ENCODE data around the gene EVC2. TPM values are rescaled to one million over a fixed set of nuclear protein-coding genes. Genes with fewer than 3 reads are reported as not detected.

The EVC2 gene
- total RNA-seq, 1 experiment from 2014 or later = 0.15 TPM

GRCh38 chr4:5664778-5665177 is 43.6 kb downstream of the EVC2 start:
- no peak overlapping the region for H3K27ac ChIP-seq (ENCODE audit: low read length)
- H3K4me2 ChIP-seq (ENCODE audit: low read depth, low read length, poor library complexity, severe bottlenecking) = no peak overlapping the region
- no peaks in the 10 kb centered on the region for H3K9me2 ChIP-seq (replicated peaks; ENCODE audit: insufficient read depth, low read length)
- no peaks in the 10 kb centered on the region for H3K36me3 ChIP-seq (ENCODE audit: insufficient read depth, low read length)
- H4K20me1 ChIP-seq (ENCODE audit: insufficient read depth, low read depth, low read length) = no peaks in the 10 kb centered on the region
- H3K4me3 ChIP-seq (ENCODE audit: low read length) = no peak overlapping the region
- DNase-seq = no peak
- H3K27me3 ChIP-seq (ENCODE audit: low read length) = no peaks in the 10 kb centered on the region
- no peaks in the 10 kb centered on the region for H3K9me3 ChIP-seq (ENCODE audit: low read length)
- no peaks in the 10 kb centered on the region for H3K4me1 ChIP-seq (ENCODE audit: low read length)
- no peak overlapping the region for H2AFZ ChIP-seq (ENCODE audit: low read length)
- H3K79me2 ChIP-seq (ENCODE audit: low read length) = no peaks in the 10 kb centered on the region
- no peak overlapping the region for H3K9ac ChIP-seq (ENCODE audit: low read length)

DNA sequence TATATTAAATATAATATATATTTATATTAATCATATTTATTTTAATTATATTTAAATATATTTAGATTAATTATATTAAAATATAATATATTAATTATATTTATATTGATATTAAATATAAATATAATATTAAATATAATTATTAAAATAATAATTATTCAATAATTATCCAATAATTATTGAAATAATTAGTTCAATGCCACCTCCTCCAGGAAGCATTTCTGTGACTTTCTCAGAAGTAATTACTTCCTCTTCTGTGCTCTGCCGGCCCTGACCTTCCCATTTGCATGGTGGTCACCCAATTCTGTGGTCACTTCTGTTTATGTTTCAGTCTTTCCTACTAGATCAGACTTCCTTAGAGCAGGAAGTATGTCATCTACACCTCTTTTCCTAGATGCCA is 45.8 kb downstream of the EVC2 start:
- no peaks in the 10 kb centered on the region for H3K27me3 ChIP-seq (ENCODE audit: low read length)
- no peak overlapping the region for H3K4me2 ChIP-seq (ENCODE audit: low read depth, low read length, poor library complexity, severe bottlenecking)
- H3K27ac ChIP-seq (ENCODE audit: low read length) = no peak overlapping the region
- H3K4me3 ChIP-seq (ENCODE audit: low read length) = no peak overlapping the region
- H3K9me3 ChIP-seq (ENCODE audit: low read length) = no peaks in the 10 kb centered on the region
- H3K9me2 ChIP-seq (replicated peaks; ENCODE audit: insufficient read depth, low read length) = no peaks in the 10 kb centered on the region
- no peaks in the 10 kb centered on the region for H4K20me1 ChIP-seq (ENCODE audit: insufficient read depth, low read depth, low read length)
- H2AFZ ChIP-seq (ENCODE audit: low read length) = no peak overlapping the region
- no peaks in the 10 kb centered on the region for H3K79me2 ChIP-seq (ENCODE audit: low read length)
- no peak overlapping the region for H3K9ac ChIP-seq (ENCODE audit: low read length)
- H3K36me3 ChIP-seq (ENCODE audit: insufficient read depth, low read length) = no peaks in the 10 kb centered on the region
- no peaks in the 10 kb centered on the region for H3K4me1 ChIP-seq (ENCODE audit: low read length)
- no peak for DNase-seq

DNA sequence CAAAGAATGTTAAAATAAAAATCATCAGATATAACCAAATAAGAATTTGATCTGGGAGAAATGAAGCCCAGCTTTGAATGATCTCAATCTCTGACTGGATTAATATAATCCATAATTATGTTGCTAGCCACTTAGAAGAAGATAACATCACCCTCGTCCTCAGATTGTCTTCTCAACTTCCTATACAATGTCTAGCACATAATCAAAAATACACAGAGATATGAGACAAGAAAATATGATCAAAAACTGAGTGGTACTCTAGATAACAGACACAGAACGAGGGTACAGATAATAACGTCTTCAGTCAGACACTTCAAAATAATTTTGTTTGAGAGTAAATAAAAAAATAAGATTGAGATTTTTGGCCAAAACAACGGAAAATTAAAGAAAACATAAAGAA is 47.1 kb downstream of the EVC2 start:
- no peaks in the 10 kb centered on the region for H3K36me3 ChIP-seq (ENCODE audit: insufficient read depth, low read length)
- no peaks in the 10 kb centered on the region for H3K27me3 ChIP-seq (ENCODE audit: low read length)
- no peaks in the 10 kb centered on the region for H3K9me3 ChIP-seq (ENCODE audit: low read length)
- H3K4me1 ChIP-seq (ENCODE audit: low read length) = no peaks in the 10 kb centered on the region
- H3K4me2 ChIP-seq (ENCODE audit: low read depth, low read length, poor library complexity, severe bottlenecking) = no peak overlapping the region
- no peak overlapping the region for H2AFZ ChIP-seq (ENCODE audit: low read length)
- no peak overlapping the region for H3K27ac ChIP-seq (ENCODE audit: low read length)
- no peaks in the 10 kb centered on the region for H3K9me2 ChIP-seq (replicated peaks; ENCODE audit: insufficient read depth, low read length)
- no peaks in the 10 kb centered on the region for H3K79me2 ChIP-seq (ENCODE audit: low read length)
- H3K9ac ChIP-seq (ENCODE audit: low read length) = no peak overlapping the region
- no peak for DNase-seq
- H4K20me1 ChIP-seq (ENCODE audit: insufficient read depth, low read depth, low read length) = no peaks in the 10 kb centered on the region
- no peak overlapping the region for H3K4me3 ChIP-seq (ENCODE audit: low read length)

DNA sequence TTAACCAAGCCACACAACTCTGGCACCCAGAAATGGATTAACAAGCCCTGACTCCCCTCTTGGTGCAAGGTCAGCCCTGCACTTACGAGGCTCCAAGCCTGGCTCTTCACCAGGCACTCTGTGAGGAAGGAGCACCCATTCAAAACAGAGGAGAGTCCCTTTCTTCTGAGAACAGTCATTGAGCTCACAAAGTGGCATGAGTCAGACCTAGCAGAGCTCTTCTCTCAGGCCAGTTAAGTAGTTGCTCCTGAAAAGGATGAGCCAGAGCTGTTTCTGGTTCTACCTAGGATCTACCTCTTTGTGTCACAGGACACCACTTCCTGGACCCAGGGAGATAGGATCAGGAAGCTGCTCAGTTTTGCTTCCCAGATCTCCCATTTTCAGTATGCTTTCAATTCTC is 48.2 kb downstream of the EVC2 start:
- H3K79me2 ChIP-seq (ENCODE audit: low read length) = no peaks in the 10 kb centered on the region
- no peaks in the 10 kb centered on the region for H4K20me1 ChIP-seq (ENCODE audit: insufficient read depth, low read depth, low read length)
- H3K27me3 ChIP-seq (ENCODE audit: low read length) = no peaks in the 10 kb centered on the region
- H3K4me3 ChIP-seq (ENCODE audit: low read length) = no peak overlapping the region
- no peak overlapping the region for H2AFZ ChIP-seq (ENCODE audit: low read length)
- no peak overlapping the region for H3K9ac ChIP-seq (ENCODE audit: low read length)
- H3K4me1 ChIP-seq (ENCODE audit: low read length) = no peaks in the 10 kb centered on the region
- H3K9me3 ChIP-seq (ENCODE audit: low read length) = no peaks in the 10 kb centered on the region
- H3K27ac ChIP-seq (ENCODE audit: low read length) = no peak overlapping the region
- H3K4me2 ChIP-seq (ENCODE audit: low read depth, low read length, poor library complexity, severe bottlenecking) = no peak overlapping the region
- no peaks in the 10 kb centered on the region for H3K36me3 ChIP-seq (ENCODE audit: insufficient read depth, low read length)
- no peak for DNase-seq
- H3K9me2 ChIP-seq (replicated peaks; ENCODE audit: insufficient read depth, low read length) = no peaks in the 10 kb centered on the region

- no peak overlapping the region for H2AFZ ChIP-seq (ENCODE audit: low read length)
- no peak overlapping the region for H3K9ac ChIP-seq (ENCODE audit: low read length)
- no peaks in the 10 kb centered on the region for H3K9me3 ChIP-seq (ENCODE audit: low read length)
- no peaks in the 10 kb centered on the region for H3K9me2 ChIP-seq (replicated peaks; ENCODE audit: insufficient read depth, low read length)
- no peak overlapping the region for H3K27ac ChIP-seq (ENCODE audit: low read length)
- no peaks in the 10 kb centered on the region for H3K36me3 ChIP-seq (ENCODE audit: insufficient read depth, low read length)
- no peaks in the 10 kb centered on the region for H3K27me3 ChIP-seq (ENCODE audit: low read length)
- DNase-seq = no peak
- H4K20me1 ChIP-seq (ENCODE audit: insufficient read depth, low read depth, low read length) = no peaks in the 10 kb centered on the region
- H3K4me2 ChIP-seq (ENCODE audit: low read depth, low read length, poor library complexity, severe bottlenecking) = no peak overlapping the region
- no peaks in the 10 kb centered on the region for H3K4me1 ChIP-seq (ENCODE audit: low read length)
- H3K4me3 ChIP-seq (ENCODE audit: low read length) = no peak overlapping the region
- no peaks in the 10 kb centered on the region for H3K79me2 ChIP-seq (ENCODE audit: low read length)
Observed at GRCh38 chr4:5658974-5659373, 49.4 kb downstream of the EVC2 start.

DNA sequence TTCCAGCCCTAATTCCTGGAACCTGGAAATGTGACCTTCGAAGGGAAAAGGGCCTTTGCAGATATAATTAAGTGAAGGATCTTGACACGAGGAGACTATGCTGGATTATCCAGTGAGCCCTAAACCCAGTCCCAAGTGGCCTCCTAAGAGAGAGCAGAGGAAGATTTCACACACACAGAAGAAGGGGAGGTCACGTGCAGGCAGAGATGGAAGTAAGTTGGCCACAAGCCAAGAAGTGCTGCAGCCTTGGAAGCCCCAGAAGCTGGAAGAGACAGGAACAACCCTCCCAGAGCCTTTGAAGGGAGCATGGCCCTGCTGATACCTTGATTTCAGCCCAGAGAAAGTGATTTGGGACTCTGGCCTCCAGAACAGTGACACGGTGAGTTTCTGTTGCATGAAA is 51.9 kb downstream of the EVC2 start:
- Histone ChIP-seq H3K4me2 (ENCODE audit: low read depth, low read length, poor library complexity, severe bottlenecking) (no peak overlapping the region), H3K9ac (ENCODE audit: low read length) (no peak overlapping the region), H3K27me3 (ENCODE audit: low read length) (no peaks in the 10 kb centered on the region), H3K27ac (ENCODE audit: low read length) (no peak overlapping the region), H3K4me1 (ENCODE audit: low read length) (no peaks in the 10 kb centered on the region), H3K9me2 (replicated peaks; ENCODE audit: insufficient read depth, low read length) (no peaks in the 10 kb centered on the region), H3K79me2 (ENCODE audit: low read length) (no peaks in the 10 kb centered on the region), H3K4me3 (ENCODE audit: low read length) (no peak overlapping the region), H4K20me1 (ENCODE audit: insufficient read depth, low read depth, low read length) (no peaks in the 10 kb centered on the region), H3K9me3 (ENCODE audit: low read length) (no peaks in the 10 kb centered on the region), H3K36me3 (ENCODE audit: insufficient read depth, low read length) (no peaks in the 10 kb centered on the region), H2AFZ (ENCODE audit: low read length) (no peak overlapping the region)
- no peak for DNase-seq

DNA sequence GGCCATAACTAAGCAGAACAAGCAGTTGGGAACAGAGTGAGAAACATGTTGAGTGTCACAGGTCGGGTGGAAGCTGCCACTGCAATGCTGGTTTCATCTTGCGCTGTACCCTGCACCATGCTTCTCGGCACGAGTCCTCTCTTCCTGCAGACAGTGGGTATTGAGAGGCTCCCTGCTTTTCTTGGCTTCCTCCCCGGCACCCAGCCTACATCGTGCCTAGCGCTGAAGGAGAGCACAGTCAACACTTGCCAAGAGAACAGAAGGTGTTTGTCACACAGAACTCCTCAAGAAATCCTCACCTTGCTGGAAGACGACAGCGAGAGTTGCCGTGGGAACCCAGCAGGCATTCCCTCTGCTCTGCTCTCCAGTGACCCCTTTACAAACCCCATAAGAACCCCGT is 53.6 kb downstream of the EVC2 start:
- Histone ChIP-seq H2AFZ (ENCODE audit: low read length) (no peak overlapping the region), H3K4me1 (ENCODE audit: low read length) (no peaks in the 10 kb centered on the region), H4K20me1 (ENCODE audit: insufficient read depth, low read depth, low read length) (no peaks in the 10 kb centered on the region), H3K79me2 (ENCODE audit: low read length) (no peaks in the 10 kb centered on the region), H3K9me3 (ENCODE audit: low read length) (no peaks in the 10 kb centered on the region), H3K9ac (ENCODE audit: low read length) (no peak overlapping the region), H3K27ac (ENCODE audit: low read length) (no peak overlapping the region), H3K9me2 (replicated peaks; ENCODE audit: insufficient read depth, low read length) (no peaks in the 10 kb centered on the region), H3K4me2 (ENCODE audit: low read depth, low read length, poor library complexity, severe bottlenecking) (no peak overlapping the region), H3K27me3 (ENCODE audit: low read length) (no peaks in the 10 kb centered on the region), H3K36me3 (ENCODE audit: insufficient read depth, low read length) (no peaks in the 10 kb centered on the region), H3K4me3 (ENCODE audit: low read length) (no peak overlapping the region)
- no peak for DNase-seq

DNA sequence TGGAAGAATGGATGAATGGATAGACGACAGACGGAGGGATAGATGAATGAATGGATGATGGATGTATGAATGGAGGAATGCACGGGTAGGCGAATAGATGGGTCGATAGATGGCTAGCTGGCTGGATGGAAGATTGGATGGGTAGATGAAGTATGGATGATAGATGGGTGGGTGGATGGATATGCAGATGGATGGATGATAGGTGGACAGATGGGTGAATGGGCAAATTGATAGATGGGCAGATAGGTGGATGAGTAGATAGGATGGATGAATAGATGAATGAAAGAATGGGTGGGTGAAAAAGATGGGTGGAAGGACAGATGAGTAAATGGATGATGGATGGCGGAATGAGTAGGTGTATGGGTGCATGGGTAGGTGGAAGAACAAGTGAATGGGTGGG is 57.3 kb downstream of the EVC2 start:
- Histone ChIP-seq H3K27me3 (ENCODE audit: low read length) (no peaks in the 10 kb centered on the region), H4K20me1 (ENCODE audit: insufficient read depth, low read depth, low read length) (no peaks in the 10 kb centered on the region), H3K9me2 (replicated peaks; ENCODE audit: insufficient read depth, low read length) (no peaks in the 10 kb centered on the region), H3K9ac (ENCODE audit: low read length) (no peak overlapping the region), H3K9me3 (ENCODE audit: low read length) (no peaks in the 10 kb centered on the region), H3K79me2 (ENCODE audit: low read length) (no peaks in the 10 kb centered on the region), H3K36me3 (ENCODE audit: insufficient read depth, low read length) (no peaks in the 10 kb centered on the region), H3K4me2 (ENCODE audit: low read depth, low read length, poor library complexity, severe bottlenecking) (no peak overlapping the region), H3K27ac (ENCODE audit: low read length) (no peak overlapping the region), H2AFZ (ENCODE audit: low read length) (no peak overlapping the region), H3K4me3 (ENCODE audit: low read length) (no peak overlapping the region), H3K4me1 (ENCODE audit: low read length) (no peaks in the 10 kb centered on the region)
- no peak for DNase-seq

- no peak overlapping the region for H3K27ac ChIP-seq (ENCODE audit: low read length)
- no peaks in the 10 kb centered on the region for H3K36me3 ChIP-seq (ENCODE audit: insufficient read depth, low read length)
- no peak overlapping the region for H2AFZ ChIP-seq (ENCODE audit: low read length)
- no peaks in the 10 kb centered on the region for H4K20me1 ChIP-seq (ENCODE audit: insufficient read depth, low read depth, low read length)
- DNase-seq = no peak
- no peaks in the 10 kb centered on the region for H3K9me2 ChIP-seq (replicated peaks; ENCODE audit: insufficient read depth, low read length)
- H3K4me3 ChIP-seq (ENCODE audit: low read length) = no peak overlapping the region
- no peaks in the 10 kb centered on the region for H3K4me1 ChIP-seq (ENCODE audit: low read length)
- H3K79me2 ChIP-seq (ENCODE audit: low read length) = no peaks in the 10 kb centered on the region
- no peak overlapping the region for H3K9ac ChIP-seq (ENCODE audit: low read length)
- no peak overlapping the region for H3K4me2 ChIP-seq (ENCODE audit: low read depth, low read length, poor library complexity, severe bottlenecking)
- no peaks in the 10 kb centered on the region for H3K9me3 ChIP-seq (ENCODE audit: low read length)
- no peaks in the 10 kb centered on the region for H3K27me3 ChIP-seq (ENCODE audit: low read length)
Observed at GRCh38 chr4:5650040-5650439, 58.3 kb downstream of the EVC2 start.

Data from Karpas-422 (cell line).